K562 (cell line): ENCODE results near the gene MBNL2. TPM values are rescaled to one million over a fixed set of nuclear protein-coding genes. Genes with fewer than 3 reads are reported as not detected.

ENCODE experiments used
- GABPA ChIP-seq: fragments of 200-800 bp; sonication (Bioruptor generic); conservative IDR thresholded peaks from 2 replicates; pipeline ENCODE4 v1.6.1; 2016; ENCODE audit warnings: low read depth, missing genetic modification characterization, missing compliant biosample characterization
- KAT8 ChIP-seq: fragments of 450-650 bp; IDR thresholded peaks from 2 replicates; pipeline ENCODE4 v1.6.1; 2016; ENCODE audit warnings: low read depth, mild to moderate bottlenecking
- NCOA4 ChIP-seq: fragments of 450-650 bp; IDR thresholded peaks from 2 replicates; pipeline ENCODE4 v1.6.1; 2018; ENCODE audit warnings: mild to moderate bottlenecking; ENCODE audit not compliant: partially characterized antibody
- ZBTB2 ChIP-seq: fragments of 450-650 bp; IDR thresholded peaks from 2 replicates; pipeline ENCODE4 v1.6.1; 2016; ENCODE audit warnings: antibody characterized with exemption
- ZHX1 ChIP-seq: fragments of 150-350 bp; conservative IDR thresholded peaks from 2 replicates; pipeline ENCODE4 v1.6.1; 2014; ENCODE audit warnings: low read length
- polyA plus RNA-seq, 8 experiments: library from polyadenylated mRNA; depleted of rRNA in 4 of 8; stranded (reverse) in 5 of 8; unstranded in 3 of 8; fragments of >200 nt; fragmentation: Nextera tagmentation in 2 of 8; fragmentation: Illumina TruSeq in 1 of 8; extraction: Ambion mirVana in 2 of 8; extraction: Trizol in 1 of 8; gene quantifications; 2 replicates each; pipeline versions ENCODE4 v1.2.1 to v1.2.3, GENCODE V29; 2011 to 2014; ENCODE audit warnings: inconsistent platforms in 1 of 8, missing spikeins in 1 of 8
- total RNA-seq, 7 experiments: library from RNA; depleted of rRNA in 6 of 7; stranded (reverse); fragments of >200 nt in 6 of 7; fragmentation: Illumina TruSeq in 2 of 7; extraction: Trizol in 2 of 7; gene quantifications; 2 replicates each; pipeline versions ENCODE4 v1.2.1 to v1.2.3, GENCODE V29; 2011 to 2021; ENCODE audit warnings: low replicate concordance in 1 of 7

MBNL2 gene
- total and polyA plus RNA-seq, 9 of the 15 experiments (the other 6 are each of a cell fraction or from before 2014, with no cell fraction given): 7.0 to 24.8 (median 13.8) TPM

GRCh38 chr13:97274829-97275649 is 52.9 kb downstream of the MBNL2 start (continued):
- TF ChIP-seq ZHX1 (no peak), NCOA4 (no peak), KAT8 (no peak), GABPA (no peak), ZBTB2 (no peak)
